Central memory CD8-positive, alpha-beta T cell (primary cell): ENCODE results near the gene RTEL1.
A peak's percentile ranks its signal among the peaks of the same experiment; 100 is the strongest.
"Not testable (repeated sequence)": the region's sequence is repeated elsewhere in the genome, so short reads cannot be mapped to it uniquely, and the experiment has no call there.

Experiments used
- ATAC-seq: fragments of 150-1000 bp; cut with Tn5 transposase; replicated peaks from 2 replicates; pipeline ENCODE4 v1.10.0; 2022; ENCODE audit warnings: mild to moderate bottlenecking, moderate FRiP score, moderate number of reproducible peaks; ENCODE audit not compliant: poor library complexity, severe bottlenecking; ENCODE audit errors: extremely low read depth
- DNase-seq, 2 donors: peaks; one replicate each; pipeline ENCODE4 v3.0.0; 2021; ENCODE audit warnings: low spot score in 2 of 2
- H3K27ac Mint-ChIP-seq: one replicate; pipeline ENCODE4 v1.8.0; 2022; ENCODE audit warnings: low read depth, mild to moderate bottlenecking, moderate library complexity, mixed read lengths
- H3K27me3 Mint-ChIP-seq: one replicate; pipeline ENCODE4 v1.8.0; 2022; ENCODE audit warnings: mixed read lengths
- H3K36me3 Mint-ChIP-seq: one replicate; pipeline ENCODE4 v1.8.0; 2022; ENCODE audit warnings: mild to moderate bottlenecking, moderate library complexity, mixed read lengths; ENCODE audit not compliant: insufficient read depth
- H3K4me1 Mint-ChIP-seq: one replicate; pipeline ENCODE4 v1.8.0; 2022; ENCODE audit warnings: mixed read lengths
- H3K4me3 Mint-ChIP-seq: one replicate; pipeline ENCODE4 v1.8.0; 2022; ENCODE audit warnings: mild to moderate bottlenecking, moderate library complexity, mixed read lengths
- H3K9me3 Mint-ChIP-seq: one replicate; pipeline ENCODE4 v1.8.0; 2022; ENCODE audit warnings: mixed read lengths

RTEL1 gene

DNA sequence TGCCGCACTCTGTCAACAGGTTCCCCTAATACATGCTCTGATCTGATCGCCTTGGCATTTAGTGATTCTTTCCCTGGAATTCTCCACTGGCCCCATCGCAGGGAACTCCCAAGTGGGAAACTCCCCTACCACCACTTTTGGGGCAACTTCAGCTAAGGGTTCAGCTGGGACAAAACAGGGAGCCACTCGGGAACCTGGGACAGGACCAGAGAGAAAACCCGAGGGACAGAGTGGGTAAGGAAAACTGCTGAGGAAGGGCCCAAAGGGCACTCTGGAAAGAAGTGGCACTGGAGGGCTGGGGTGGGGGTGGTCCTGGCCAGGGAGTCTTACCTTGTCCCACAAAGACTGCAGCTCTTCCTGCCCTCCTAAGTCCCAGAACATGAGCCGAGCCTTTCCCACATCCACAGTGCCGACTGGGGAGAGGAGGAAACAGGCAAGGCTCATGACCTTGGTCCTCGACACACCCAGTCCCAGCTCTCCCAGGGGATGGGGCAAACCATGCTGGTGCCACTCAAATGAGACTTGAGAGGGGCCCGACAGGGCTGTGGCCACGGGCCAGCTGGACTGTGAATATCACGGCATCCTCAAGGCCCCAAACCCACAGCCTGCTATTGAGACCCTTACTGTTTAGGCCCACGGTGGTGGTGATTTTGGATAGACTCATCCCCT is 48.0 kb downstream of the RTEL1 start:
- Mint-ChIP-seq H3K4me1 (peaks cover 49% of the 10 kb centered on the region), H3K9me3 (no peaks in the 10 kb centered on the region), H3K27me3 (no peaks in the 10 kb centered on the region), H3K4me3 (peak overlapping the region; percentile 84), H3K27ac (peak overlapping the region; percentile 82), H3K36me3 (peaks cover 39% of the 10 kb centered on the region)
- ATAC-seq (no peak), DNase-seq (no peak)

DNA sequence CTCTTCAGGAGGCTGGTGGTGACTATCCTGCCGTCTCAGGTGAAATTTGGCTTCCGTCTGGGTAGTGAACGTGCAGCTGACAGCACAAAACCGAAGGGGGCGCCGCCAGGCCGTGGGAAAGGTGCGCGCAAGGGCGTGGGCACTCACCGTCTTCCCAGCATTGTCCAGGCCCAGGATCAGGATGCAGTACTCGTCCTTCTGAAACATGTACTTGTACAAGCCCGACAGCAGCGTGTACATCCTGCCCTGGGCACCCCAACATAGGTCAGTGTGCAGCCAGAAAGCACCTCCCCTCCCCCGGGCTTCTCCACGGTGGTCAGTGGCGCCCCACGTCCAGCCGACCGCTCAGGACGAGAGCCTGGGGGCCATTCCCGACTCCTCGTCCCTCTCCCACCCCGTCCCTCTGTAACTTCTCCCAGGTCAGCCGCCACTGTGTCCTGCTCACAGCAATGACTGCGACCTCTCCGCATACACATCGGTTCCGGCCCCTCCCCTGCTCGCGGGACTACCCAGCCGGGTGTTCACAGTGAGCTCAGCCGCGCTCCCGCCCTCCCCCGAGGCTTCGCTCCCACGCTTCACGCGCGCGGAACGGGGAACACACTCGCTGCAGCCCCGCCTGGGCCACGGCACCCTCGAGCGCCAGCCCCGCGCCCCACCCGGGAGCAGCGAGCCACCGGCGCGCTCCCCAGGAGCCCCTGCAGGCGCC is 48.9 kb downstream of the RTEL1 start:
- H3K27me3 Mint-ChIP-seq: no peaks in the 10 kb centered on the region
- peak overlapping the region; percentile 82 for H3K27ac Mint-ChIP-seq
- H3K9me3 Mint-ChIP-seq: no peaks in the 10 kb centered on the region
- H3K36me3 Mint-ChIP-seq: peaks cover 45% of the 10 kb centered on the region
- DNase-seq (peak; percentile 41 to 44), ATAC-seq (peak; percentile 66)
- peak overlapping the region; percentile 84 for H3K4me3 Mint-ChIP-seq
- peaks cover 46% of the 10 kb centered on the region for H3K4me1 Mint-ChIP-seq

DNA sequence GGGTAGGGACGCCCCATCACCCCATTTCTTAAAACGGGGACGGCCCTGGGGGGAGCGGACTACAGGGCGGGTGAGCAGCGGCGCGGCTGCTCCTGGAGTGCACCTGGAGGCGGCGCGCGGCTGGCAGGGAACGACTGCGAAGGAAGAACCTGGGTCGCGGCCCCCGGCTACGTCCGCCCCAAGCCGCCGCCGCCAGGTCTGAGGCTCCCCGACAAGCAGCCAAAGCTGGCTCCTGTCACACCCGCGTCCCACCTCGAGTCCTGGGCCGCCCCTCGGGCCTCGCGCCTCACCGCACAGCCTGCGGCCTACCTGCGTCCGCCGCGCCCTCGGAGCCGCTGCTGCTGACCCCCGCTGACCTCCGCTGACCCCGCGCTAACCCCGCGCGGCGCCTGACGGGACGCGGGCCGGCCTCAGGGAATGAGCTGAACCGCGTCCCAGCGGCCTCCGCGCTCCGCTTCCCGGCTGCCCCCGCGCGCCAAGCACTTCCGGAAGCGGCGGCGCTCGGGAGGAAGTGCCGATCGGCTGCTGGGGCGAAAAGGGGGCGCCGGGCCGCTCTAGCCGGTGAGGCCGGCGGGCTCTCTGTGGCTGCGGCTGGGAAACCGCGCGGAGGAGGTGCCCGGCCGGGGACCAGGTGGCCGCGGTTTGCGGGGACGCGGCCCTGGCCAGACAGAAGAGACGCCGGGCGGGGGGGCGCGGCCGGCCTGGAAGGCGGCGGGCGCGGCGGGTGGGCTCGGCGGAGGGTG is 49.6 kb downstream of the RTEL1 start, which contains the start of the genes ARFRP1 and ZGPAT:
Gene ARFRP1 (minus strand): TSS at position 419 of the 743 bp plus-strand sequence. CDS start 885 bp downstream, outside the sequence.
Gene ZGPAT (plus strand): TSS at position 482 of the 743 bp plus-strand sequence. CDS start 542 bp downstream, outside the sequence.
- Mint-ChIP-seq H3K4me3 (peak within 1 kb of the TSS; percentile 84), H3K27ac (peak within 1 kb of the TSS; percentile 82), H3K9me3 (no peaks in the 10 kb centered on the region), H3K36me3 (peaks cover 51% of the 10 kb centered on the region), H3K27me3 (no peaks in the 10 kb centered on the region), H3K4me1 (peaks cover 48% of the 10 kb centered on the region)
- ATAC-seq (peak; percentile 81), DNase-seq (peak; percentile 71 to 73)

DNA sequence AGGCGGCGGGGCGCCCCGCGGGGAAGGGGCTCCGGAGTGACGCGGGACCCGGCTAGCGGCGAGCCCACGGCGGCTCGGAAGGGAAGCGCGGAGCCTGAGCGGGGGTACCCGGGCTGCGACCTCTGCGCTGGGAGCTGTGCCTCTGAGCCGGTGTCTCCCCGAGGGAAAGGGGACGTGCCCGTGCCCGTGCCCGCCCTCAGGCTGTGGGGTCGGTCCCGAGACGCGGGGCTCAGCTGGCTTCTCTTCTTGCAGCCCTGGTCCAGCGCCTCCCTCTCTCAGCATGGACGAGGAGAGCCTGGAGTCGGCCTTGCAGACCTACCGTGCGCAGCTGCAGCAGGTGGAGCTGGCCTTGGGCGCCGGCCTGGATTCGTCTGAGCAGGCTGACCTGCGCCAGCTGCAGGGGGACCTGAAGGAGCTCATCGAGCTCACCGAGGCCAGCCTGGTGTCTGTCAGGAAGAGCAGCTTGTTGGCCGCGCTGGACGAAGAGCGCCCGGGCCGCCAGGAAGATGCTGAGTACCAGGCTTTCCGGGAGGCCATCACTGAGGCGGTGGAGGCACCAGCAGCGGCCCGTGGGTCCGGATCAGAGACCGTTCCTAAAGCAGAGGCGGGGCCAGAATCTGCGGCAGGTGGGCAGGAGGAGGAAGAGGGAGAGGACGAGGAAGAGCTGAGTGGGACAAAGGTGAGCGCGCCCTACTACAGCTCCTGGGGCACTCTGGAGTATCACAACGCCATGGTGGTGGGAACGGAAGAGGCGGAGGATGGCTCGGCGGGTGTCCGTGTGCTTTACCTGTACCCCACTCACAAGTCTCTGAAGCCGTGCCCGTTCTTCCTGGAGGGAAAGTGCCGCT is 50.4 kb downstream of the RTEL1 start:
- H3K27me3 Mint-ChIP-seq: no peaks in the 10 kb centered on the region
- H3K36me3 Mint-ChIP-seq: peaks cover 58% of the 10 kb centered on the region
- peak overlapping the region; percentile 32 for H3K27ac Mint-ChIP-seq
- peaks cover 48% of the 10 kb centered on the region for H3K4me1 Mint-ChIP-seq
- peak overlapping the region; percentile 84 for H3K4me3 Mint-ChIP-seq
- DNase-seq (peak in 1 of 2 donors; percentile 13), ATAC-seq (peak; percentile 27)
- no peaks in the 10 kb centered on the region for H3K9me3 Mint-ChIP-seq

DNA sequence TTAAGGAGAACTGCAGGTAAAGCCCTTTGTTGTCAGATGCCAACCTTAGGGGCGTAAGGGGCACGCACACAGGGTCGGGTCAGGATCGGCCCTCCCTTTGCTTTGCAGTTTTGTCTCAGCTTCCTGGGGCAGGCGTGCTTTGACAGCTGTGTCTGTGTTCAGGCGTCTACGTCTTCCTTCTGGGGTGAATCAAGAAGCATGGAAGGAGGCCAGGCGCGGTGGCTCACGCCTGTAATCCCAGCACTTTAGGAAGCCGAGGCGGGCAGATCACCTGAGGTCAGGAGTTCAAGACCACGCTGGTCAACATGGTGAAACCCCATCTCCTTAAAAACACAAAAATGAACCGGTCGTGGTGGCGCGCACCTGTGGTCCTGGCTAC is 51.0 kb downstream of the RTEL1 start:
- H3K4me1 Mint-ChIP-seq: peaks cover 48% of the 10 kb centered on the region
- no peak for DNase-seq
- peak overlapping the region; percentile 84 for H3K4me3 Mint-ChIP-seq
- no peak for ATAC-seq
- no peaks in the 10 kb centered on the region for H3K9me3 Mint-ChIP-seq
- peaks cover 60% of the 10 kb centered on the region for H3K36me3 Mint-ChIP-seq
- H3K27ac Mint-ChIP-seq: no peak overlapping the region
- no peaks in the 10 kb centered on the region for H3K27me3 Mint-ChIP-seq

DNA sequence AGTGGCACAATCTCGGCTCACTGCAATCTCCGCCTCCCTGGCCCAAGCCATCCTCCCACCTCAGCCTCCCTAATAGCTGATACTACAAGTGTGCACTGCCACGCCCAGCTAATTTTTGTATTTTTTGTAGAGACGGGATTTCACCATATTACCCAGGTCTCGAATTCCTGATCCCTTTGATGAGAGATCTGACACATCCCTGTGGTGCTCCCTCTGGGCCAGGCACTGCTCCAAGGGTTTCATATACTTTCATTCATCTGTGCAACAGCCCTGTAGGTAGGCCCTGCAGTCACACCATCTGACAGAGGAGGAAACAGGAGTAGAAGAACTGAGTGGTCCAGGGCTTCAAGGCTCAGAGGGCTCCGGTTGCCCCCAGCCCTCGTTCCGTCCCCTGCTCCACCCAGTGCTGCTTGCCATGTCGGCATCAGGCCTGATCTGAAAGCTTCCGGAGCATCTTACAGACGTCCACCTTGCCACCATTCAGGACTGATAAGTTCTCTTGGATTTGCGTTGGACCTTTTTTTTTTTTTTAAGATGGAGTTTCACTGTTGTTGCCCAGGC is 53.1 kb downstream of the RTEL1 start:
- H3K4me1 Mint-ChIP-seq: peaks cover 48% of the 10 kb centered on the region
- no peak overlapping the region for H3K27ac Mint-ChIP-seq
- H3K36me3 Mint-ChIP-seq: peaks cover 66% of the 10 kb centered on the region
- H3K4me3 Mint-ChIP-seq: no peak overlapping the region
- no peak for ATAC-seq
- DNase-seq: no peak
- no peaks in the 10 kb centered on the region for H3K9me3 Mint-ChIP-seq
- no peaks in the 10 kb centered on the region for H3K27me3 Mint-ChIP-seq

DNA sequence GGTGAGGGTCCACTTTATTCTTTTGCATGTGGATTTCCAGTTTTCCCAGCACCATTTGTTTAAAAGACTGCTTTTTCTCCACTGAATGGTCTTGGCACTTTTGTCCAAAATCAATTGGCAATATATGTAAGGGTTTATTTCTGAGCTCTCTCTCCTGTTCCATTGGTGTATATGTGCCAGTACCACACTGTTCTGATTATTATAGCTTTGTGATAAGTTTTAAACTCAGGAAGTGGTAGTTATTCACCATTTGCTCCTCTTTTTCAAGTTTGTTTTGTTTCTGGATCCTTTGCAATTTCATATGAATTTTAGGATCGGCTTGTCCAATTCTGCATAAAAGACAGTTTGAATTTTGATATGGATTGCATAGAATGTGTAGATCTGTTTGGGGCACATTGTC is 54.1 kb downstream of the RTEL1 start:
- Mint-ChIP-seq H3K4me3 (no peak overlapping the region), H3K27ac (peak overlapping the region; percentile 50), H3K36me3 (peaks cover 70% of the 10 kb centered on the region), H3K9me3 (no peaks in the 10 kb centered on the region), H3K27me3 (no peaks in the 10 kb centered on the region), H3K4me1 (peaks cover 48% of the 10 kb centered on the region)
- no peak for ATAC-seq
- DNase-seq: no peak

DNA sequence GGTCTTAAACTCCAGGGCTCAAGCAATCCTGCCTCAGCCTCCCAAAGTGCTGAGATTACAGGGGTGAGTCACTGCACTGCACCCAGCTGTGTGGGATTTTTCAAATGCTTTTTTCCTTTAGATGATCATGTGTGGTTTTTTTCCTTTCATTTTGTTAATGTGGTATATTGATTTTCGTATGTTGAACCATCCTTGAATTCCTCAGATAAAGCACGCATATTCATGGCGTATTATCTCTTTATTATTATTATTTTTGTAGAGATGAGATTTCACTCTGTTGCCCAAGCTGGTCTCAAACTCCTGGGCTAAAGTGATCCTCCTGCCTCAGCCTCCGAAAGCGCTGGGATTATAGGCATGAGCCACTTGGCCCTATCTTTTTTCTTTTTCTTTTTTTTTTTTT is 56.7 kb downstream of the RTEL1 start:
- H3K27me3 Mint-ChIP-seq: no peaks in the 10 kb centered on the region
- peaks cover 48% of the 10 kb centered on the region for H3K4me1 Mint-ChIP-seq
- ATAC-seq: no peak
- H3K27ac Mint-ChIP-seq: no peak overlapping the region
- peaks cover 79% of the 10 kb centered on the region for H3K36me3 Mint-ChIP-seq
- H3K9me3 Mint-ChIP-seq: peaks cover 6% of the 10 kb centered on the region
- H3K4me3 Mint-ChIP-seq: no peak overlapping the region
- DNase-seq: no peak

DNA sequence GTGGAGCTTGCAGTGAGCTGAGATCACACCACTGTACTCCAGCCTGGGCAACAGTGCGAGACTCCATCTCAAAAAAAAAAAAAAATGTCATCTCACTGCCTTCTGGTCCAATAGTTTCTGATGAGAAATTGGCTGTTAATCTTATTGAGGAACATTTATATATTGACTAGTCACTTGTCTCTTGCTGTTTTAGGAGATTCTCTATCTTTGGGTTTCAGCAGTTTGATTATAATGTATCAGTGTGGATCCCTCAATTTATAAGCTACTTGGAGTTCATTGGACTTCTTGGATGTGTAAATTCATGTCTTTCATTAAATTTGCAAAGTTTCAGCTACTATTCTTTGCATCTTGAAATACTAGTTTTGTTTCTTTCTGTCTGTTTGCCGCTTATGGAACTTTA is 60.9 kb downstream of the RTEL1 start:
- Mint-ChIP-seq H3K9me3 (peaks cover 6% of the 10 kb centered on the region), H3K27ac (peak overlapping the region; percentile 72), H3K27me3 (no peaks in the 10 kb centered on the region), H3K4me1 (peaks cover 42% of the 10 kb centered on the region), H3K36me3 (peaks cover 64% of the 10 kb centered on the region), H3K4me3 (no peak overlapping the region)
- ATAC-seq: no peak
- no peak for DNase-seq

DNA sequence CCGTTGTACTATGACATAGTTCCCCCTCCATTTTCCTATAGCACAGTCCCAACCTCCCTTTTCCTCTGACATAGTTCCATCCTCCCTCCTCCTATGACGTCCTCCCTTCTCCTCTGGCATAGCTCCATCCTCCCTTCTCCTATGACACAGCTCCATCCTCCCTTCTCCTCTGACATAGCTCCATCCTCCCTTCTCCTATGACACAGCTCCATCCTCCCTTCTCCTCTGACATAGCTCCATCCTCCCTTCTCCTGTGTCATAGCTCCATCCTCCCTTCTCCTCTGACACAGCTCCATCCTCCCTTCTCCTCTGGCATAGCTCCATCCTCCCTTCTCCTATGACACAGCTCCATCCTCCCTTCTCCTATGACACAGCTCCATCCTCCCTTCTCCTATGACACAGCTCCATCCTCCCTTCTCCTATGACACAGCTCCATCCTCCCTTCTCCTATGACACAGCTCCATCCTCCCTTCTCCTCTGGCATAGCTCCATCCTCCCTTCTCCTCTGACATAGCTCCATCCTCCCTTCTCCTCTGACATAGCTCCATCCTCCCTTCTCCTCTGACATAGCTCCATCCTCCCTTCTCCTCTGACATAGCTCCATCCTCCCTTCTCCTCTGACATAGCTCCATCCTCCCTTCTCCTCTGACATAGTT is 65.0 kb downstream of the RTEL1 start:
- Mint-ChIP-seq H3K4me1 (peaks cover 27% of the 10 kb centered on the region), H3K36me3 (peaks cover 41% of the 10 kb centered on the region), H3K9me3 (peaks cover 11% of the 10 kb centered on the region)
- DNase-seq, H3K4me3 Mint-ChIP-seq, H3K27ac Mint-ChIP-seq, ATAC-seq, H3K27me3 Mint-ChIP-seq: not testable (repeated sequence)

DNA sequence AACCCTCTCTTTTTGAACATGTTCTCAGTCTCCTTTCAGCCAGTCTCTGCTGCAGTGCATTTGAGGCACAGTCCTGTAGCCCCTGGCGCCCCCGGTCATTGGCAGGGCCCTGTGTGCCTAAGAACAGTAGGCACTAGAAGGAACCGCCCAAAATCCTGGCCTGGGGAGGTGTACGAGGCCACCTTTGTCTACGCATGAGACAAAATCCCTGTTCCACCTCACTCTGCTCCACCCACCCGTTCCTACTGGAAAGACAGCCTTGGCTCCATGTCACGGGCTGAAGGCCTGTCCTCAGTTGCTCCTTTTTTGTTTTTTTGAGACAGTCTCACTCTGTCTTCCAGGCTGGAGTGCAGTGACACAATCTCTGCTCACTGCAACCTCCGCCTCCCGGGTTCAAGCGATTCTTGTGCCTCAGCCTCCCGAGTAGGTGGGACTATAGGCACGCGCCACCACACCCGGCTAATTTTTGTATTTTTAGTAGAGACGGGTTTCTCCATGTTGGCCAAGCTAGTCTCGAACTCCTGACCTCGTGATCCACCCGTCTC is 72.1 kb downstream of the RTEL1 start:
- peaks cover 26% of the 10 kb centered on the region for H3K4me1 Mint-ChIP-seq
- DNase-seq, H3K27ac Mint-ChIP-seq, H3K27me3 Mint-ChIP-seq, ATAC-seq, H3K4me3 Mint-ChIP-seq, H3K9me3 Mint-ChIP-seq: not testable (repeated sequence)
- H3K36me3 Mint-ChIP-seq: peaks cover 27% of the 10 kb centered on the region
